Activated T-cell treated with anti-CD3 and anti-CD28 coated beads, Interleukin-2, amount 50 U/mL, for 48 hours (primary cell): ENCODE measurements around the gene RAB40C.

Experiments used
- DNase-seq, 2 experiments: peaks; one replicate each; pipeline ENCODE4 v3.0.0-alpha.2; 2020

RAB40C gene

GRCh38 chr16:633336-634050, 43.6 kb downstream of the RAB40C start:
- DNase-seq: no peak

DNA sequence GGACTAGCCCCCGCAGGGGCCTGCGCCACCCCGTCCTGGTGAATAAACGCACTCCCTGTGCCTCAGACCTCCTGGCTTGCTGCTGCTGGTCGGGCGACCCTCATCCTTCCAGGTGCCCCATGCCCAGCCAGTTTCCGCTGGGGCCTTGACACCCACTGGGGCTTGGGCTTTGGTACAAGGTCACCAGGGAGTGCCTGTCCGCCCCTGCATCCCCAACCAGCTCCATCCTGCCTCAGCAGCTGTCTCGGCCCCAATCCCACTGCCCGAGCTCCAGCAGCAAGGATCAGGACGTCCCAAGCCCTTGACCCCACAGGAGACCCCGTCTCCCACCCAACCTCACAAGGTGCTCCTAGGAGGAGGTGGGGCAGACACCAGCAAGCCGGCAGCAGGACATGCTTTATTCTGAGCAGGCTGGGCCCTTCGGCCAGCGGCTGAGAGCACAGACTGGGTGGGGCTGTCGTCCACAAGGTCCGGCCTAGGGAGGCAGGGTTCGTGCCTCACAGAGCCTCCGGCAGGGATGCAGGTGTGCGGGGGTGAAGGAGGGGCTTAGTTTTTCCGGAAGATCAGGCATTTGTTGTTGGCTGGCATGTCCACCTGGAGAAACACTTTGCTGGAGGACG, 44.3 kb downstream of the RAB40C start:
- DNase-seq: no peak

DNA sequence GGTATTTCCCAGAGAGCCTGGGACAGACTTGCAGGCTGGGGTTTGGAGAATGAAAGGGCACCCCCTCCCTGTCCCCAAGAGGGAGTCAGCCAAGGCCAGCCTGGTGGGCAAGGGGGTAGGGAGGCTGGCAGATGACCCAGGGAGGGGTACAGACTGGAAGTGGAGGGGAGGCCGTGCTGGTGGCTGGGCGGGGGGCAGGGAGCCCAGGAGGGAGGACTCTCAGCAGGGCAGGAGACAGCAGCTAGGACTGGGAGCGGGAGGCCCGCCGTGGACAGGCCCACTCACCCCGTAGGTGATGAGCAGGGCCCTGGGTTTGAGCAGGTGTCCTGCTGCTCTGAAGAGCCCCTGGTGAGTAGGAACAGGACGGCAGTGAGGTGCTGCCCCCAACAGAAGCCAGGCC, 45.1 kb downstream of the RAB40C start:
- no peak for DNase-seq

DNA sequence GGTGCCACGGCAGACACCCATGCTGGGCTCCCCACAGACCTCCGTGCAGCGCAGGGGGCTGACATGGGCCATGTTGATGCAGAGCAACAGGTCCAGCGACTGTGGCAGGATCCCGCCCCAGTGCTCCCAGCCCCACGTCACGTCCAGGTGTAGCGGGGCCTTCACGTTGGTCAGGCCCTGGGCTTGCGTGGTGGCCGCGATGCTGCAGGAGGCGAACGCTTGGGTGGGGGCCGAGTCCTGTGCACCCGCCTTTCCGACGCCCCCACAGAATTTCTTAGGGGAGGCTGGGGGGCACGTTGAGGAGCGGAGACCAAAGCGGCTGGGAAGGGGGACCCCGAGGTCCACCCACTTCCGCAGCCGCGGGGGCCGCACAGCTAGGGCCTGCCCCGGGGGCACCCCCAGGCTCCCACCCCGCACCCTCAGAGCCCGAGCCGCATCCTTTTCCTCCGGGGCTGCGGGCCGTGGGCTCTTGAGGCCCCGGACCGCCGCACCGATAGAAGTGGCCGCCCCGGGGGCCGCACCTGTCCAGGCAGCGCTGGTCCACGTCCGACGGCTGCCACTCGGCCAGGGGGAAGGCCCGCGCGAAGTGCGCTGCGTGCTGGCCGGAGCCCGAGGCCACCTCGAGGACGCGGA, 45.8 kb downstream of the RAB40C start:
- peak; percentile 42 to 47 for DNase-seq

GRCh38 chr16:636206-637080, 46.6 kb downstream of the RAB40C start, which contains the start of gene METTL26:
Gene METTL26, minus strand, starts transcription at chr16:636305. Its CDS starts 15 bp downstream, at chr16:636290.
- peak; percentile 97 to 98 for DNase-seq

DNA sequence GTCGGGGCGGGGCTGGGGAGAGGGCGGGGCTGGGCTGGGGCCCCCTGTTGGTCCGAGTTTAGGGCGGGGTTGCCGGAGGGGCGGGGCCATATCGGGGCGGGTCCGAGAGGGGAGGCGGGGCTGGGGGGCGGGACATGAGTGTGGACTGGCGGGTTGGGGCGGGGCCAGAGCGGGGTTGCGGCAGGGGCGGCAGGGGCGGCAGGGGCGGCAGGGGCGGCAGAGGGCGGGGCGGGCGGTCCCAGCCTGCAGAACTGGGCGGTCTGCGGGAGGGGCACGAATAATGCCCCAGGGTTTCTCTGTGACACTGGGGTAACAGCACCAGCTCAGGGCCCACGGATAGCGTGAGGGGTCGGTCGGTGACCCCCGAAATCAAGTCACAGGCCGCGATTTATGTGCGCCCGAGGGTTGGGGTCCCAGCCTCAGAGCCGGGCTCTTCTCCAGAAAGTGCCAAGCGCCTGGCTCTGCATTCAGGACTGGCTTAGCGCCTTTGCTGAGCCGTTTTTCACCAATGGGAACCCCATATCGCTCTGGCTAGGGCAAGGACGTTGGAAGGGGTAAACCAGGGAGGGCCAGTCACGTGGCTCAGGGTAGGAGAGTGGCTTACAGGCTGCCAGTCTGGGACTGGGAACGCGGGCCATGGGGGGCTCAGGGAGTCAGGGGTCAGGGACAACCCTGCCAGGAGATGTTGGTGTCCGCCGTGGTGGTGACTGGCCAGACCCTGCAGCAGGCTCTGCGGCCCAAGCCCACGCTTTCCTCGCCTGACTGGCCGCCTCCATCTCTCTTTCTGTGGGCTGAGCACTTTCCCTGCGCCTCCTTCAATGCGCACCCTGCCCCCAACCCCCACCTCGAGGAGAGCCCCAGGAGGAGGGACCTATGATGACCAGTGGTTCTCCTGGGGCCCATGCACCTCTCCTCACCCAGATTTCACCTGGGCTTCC, 47.5 kb downstream of the RAB40C start:
- DNase-seq: peak; percentile 91 to 92

- DNase-seq: no peak
Observed at GRCh38 chr16:638034-638543, 48.2 kb downstream of the RAB40C start.

DNA sequence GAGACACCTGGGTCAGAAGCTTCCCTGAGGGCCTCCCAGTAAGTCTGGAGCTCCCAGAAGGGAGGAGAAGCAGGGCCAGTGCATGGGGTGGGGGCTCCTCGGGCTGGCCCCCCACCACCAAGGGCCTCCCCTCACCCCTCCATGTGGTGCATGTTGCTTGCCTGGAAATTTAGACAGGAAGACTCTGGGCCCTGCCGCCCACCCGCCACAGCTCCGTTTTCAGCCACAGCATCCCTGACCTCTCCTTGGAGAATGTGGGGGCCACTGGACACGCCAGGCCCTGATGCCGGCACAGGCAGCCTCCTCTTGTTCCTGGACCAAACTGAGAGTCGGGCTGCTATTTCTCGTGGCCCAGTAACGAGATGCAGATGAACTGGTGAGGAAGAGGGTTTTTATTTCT, 49.0 kb downstream of the RAB40C start:
- DNase-seq: no peak

DNA sequence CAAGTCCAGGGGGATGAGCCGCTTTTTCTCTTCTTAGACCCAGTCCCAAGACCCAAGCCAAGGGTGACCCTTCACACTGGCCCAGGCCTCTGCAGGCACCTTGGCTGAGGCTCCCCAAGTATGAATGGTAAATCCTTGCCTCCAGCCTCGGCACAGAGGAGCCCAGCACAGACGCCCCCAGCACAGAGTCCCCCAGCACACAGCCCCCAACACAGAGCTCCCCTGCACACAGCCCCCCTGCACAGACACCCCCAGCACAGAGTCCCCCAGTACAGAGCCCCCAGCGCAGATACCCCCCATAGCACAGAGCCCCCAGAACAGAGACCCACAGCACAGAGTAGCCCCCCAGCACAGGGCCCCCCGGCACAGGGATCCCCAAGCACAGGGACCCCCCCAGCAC, 50.7 kb downstream of the RAB40C start:
- DNase-seq: no peak

GRCh38 chr16:641326-642188, 51.7 kb downstream of the RAB40C start, which contains the start of gene MCRIP2:
Gene MCRIP2, plus strand, starts transcription at chr16:641828. Its CDS starts 164 bp downstream, at chr16:641992.
- DNase-seq: peak; percentile 84 to 90

- peak; percentile 63 to 67 for DNase-seq
Observed at GRCh38 chr16:642189-643049, 52.6 kb downstream of the RAB40C start.

- DNase-seq: no peak
Observed at GRCh38 chr16:643050-643368, 53.1 kb downstream of the RAB40C start.

GRCh38 chr16:644556-644955, 54.7 kb downstream of the RAB40C start:
- no peak for DNase-seq

- no peak for DNase-seq
Observed at GRCh38 chr16:645852-646678, 56.2 kb downstream of the RAB40C start.

- no peak for DNase-seq
Observed at GRCh38 chr16:646679-647172, 56.9 kb downstream of the RAB40C start.

GRCh38 chr16:647173-647902, 57.5 kb downstream of the RAB40C start:
- no peak for DNase-seq

DNA sequence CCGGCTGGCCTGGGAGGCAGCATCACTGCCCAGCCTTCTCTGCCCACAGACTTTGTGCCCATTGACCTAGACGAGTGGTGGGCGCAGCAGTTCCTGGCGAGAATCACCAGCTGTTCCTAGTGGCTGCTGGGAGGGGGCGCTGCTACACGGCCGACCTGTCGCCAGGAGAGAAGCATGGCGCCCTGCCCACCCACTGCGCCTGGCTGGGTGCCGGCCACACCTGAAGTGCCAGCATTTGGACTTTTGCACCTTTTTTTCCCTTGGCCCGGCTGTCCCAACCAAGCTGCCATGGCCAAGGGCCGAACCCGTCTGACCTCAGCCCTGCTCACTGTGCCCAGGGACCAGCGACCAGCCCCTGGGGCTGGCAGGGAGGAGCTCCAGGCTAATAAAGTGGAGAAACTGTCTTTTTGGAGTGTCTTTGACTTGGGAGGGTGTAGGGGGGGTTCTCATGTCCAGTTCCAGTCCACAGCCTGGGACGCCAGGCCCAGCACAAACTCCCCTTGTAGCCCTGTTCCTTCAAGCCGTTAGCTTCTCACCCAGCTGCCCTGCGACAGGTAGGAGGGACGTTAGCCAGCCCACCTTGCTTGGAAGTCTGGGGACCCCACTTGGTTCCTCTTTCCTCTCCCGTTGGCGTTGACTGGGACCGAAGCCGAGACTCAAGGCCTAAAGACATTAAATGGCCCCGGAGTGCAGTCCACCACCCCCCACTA, 58.4 kb downstream of the RAB40C start:
- peak; percentile 67 to 74 for DNase-seq
